ENCODE data around the gene MOB3A.
"Not testable (repeated sequence)": the region's sequence is repeated elsewhere in the genome, so short reads cannot be mapped to it uniquely, and the experiment has no call there.

Gene MOB3A

GRCh38 chr19:2108251-2109016, 12.3 kb upstream of the MOB3A start:
- DNase-seq (ENCODE audit: low read depth, low spot score) = no peak

GRCh38 chr19:2103045-2103707, 7.0 kb upstream of the MOB3A start:
- no peak for DNase-seq (ENCODE audit: low read depth, low spot score)

- no peak for DNase-seq (ENCODE audit: low read depth, low spot score)
Observed at GRCh38 chr19:2101417-2102335, 5.5 kb upstream of the MOB3A start.

GRCh38 chr19:2100719-2101061, 4.6 kb upstream of the MOB3A start:
- no peak for DNase-seq (ENCODE audit: low read depth, low spot score)

- DNase-seq (ENCODE audit: low read depth, low spot score) = no peak
Observed at GRCh38 chr19:2099937-2100718, 4.0 kb upstream of the MOB3A start.

GRCh38 chr19:2099054-2099501, 3.0 kb upstream of the MOB3A start:
- DNase-seq (ENCODE audit: low read depth, low spot score) = no peak

DNA sequence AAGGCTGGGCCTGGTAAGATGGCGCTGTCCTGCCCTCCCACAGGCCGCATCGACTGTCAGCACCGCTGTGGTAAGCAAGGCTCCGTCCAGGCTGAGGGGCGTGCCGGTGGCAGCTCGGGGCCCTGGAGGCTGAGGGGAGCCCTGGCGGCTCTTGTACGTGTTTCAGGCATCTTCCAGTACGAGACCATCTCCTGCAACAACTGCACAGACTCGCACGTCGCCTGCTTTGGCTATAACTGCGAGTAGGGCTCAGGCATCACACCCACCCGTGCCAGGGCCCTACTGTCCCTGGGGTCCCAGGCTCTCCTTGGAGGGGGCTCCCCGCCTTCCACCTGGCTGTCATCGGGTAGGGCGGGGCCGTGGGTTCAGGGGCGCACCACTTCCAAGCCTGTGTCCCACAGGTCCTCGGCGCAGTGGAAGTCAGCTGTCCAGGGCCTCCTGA, 1.8 kb upstream of the MOB3A start:
- DNase-seq (ENCODE audit: low read depth, low spot score) = no peak

DNA sequence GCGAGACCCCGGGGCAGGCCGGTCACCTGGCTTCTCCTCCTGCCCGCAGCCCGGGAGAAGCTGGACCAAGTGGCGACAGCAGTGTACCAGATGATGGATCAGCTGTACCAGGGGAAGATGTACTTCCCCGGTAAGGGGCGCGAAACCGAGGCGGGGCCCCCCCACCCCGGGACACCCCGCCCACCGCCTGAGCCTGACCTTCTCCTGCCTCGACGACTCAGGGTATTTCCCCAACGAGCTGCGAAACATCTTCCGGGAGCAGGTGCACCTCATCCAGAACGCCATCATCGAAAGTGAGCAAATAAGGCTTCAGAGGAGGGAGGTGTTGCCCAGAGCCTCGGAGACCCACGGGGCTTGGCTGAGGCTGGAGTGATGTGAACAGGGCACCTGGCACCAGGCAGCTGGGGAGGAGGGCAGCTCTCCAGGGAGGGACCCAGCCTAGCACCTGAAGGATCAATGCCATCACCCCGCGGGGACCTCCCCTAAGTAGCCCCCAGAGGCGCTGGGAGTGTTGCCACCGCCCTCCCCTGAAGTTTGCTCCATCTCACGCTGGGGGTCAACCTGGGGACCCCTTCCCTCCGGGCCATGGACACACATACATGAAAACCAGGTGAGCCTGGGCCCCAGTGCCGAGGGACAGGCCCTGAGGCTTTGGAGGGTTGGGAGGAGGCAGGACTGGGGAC, 1.2 kb upstream of the MOB3A start:
- no peak for DNase-seq (ENCODE audit: low read depth, low spot score)

GRCh38 chr19:2096480-2097202, 515 bp upstream of the MOB3A start, which contains the start of gene IZUMO4:
TSS of gene IZUMO4 (plus strand) at chr19:2096915. CDS start at chr19:2096946, 31 bp downstream.
- DNase-seq (ENCODE audit: low read depth, low spot score) = peak; percentile 99

- not testable (repeated sequence) for DNase-seq (ENCODE audit: low read depth, low spot score)
Observed at GRCh38 chr19:2091926-2092525, 4.1 kb downstream of the MOB3A start.

GRCh38 chr19:2089727-2090053, 6.4 kb downstream of the MOB3A start:
- DNase-seq (ENCODE audit: low read depth, low spot score) = no peak

DNA sequence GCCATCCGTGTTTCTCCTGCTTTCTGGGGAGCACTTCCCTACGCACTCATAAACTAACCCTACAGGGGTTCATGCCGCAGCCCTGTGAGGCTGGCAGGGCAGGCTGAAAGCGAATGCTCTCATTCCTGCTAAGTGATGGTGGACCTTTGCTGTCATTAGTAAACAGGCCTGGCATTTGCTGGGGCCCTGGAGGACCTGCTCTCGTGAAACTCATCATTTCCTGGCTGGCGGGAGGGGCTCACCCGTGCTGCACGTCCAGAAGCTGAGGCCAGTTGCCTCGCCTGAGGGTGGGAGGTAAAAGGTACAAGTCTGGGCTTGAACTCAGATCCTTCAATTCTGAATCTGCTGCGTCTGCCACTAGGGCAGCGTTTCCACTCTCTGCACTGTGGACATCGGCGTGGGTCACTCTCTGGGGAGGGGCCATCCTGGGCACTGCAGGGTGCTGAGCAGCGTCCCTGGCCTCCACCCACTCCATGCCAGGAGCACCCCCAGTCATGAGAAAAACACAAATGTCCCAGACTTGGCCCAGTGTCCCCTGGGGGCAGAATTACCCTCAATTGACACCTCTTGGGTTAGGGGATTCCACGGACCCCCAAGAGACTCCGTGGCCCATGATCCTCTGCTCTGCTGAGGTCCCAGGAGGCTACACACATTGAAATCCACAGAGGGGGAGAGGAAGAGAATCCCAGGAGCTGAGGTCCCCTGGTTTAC, 7.0 kb downstream of the MOB3A start:
- DNase-seq (ENCODE audit: low read depth, low spot score) = no peak

GRCh38 chr19:2087621-2088100, 8.5 kb downstream of the MOB3A start:
- DNase-seq (ENCODE audit: low read depth, low spot score) = no peak

DNA sequence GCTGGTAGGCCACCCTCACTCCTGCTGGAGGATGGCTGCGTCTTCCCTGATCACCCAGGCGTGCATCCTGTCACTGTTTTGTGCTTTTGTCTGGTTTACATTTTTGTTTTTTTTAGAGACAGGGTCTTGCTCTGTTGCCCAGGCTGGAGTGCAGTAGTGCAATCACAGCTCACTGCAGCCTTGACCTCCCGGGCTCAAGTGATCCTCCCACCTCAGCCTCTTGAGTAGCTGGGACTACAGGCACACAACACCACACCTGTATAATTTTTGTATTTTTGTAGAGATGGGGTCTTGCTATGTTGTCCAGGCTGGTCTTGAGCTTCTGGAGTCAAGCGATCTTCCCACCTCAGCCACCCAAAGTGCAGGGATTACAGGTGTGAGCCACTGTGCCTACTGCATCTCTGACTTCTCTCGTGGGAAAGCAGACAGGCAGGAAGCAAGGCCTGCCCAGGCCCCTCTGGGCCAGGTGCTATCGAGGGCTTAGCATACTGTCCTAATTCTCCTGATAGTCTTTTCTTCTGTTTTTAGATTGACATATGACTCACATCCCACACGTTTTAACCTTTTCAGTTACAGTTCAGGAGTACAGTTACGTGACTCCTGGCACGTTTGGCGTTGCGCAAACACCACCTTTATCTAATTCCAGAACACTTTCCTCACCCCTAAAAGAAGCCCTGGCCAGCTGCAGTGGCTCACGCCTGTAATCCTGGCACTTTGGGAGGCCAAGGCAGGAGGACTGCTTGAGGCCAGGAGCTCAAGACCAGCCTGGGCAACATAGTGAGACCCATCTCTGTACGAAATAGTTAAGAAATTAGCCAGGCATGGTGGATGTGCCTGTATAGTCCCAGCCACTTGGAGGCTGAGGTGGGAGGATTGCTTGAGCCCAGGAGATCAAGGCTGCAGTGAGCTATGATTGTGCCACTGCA, 9.2 kb downstream of the MOB3A start:
- DNase-seq (ENCODE audit: low read depth, low spot score) = not testable (repeated sequence)

DNA sequence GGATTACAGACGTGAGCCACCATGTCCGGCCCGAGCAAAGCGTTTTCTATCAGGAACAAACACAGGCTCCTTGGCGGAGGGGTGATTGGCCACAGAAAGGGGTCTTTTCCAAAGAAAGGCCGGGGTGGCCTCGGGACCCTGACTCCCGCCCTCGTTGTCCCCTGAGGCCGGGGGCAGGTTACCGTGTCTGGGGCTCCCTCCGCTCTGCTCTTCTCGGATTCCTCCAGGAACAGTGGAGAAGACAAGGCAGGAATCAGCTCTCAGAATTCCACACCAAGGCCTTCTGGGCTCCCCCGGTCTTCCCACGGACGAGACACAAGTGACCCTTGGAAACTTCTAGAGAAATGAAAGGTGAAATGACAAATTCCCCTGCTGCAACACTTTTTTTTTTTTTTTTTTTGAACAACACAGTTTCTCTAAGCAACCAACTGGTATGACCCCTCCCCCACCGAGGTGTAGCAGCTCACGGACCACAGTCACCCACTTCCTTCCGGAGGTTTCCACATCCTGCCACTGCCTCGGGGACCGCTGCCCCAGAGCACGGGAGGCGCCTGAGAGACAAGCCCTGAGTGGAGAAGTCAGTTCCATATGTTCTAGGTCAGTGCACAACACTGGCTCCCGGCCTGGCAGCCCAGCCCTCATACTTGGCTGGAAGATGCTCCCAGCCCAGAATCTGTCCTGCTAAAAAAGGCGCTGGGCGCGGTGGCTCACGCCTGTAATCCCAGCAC, 11.0 kb downstream of the MOB3A start:
- DNase-seq (ENCODE audit: low read depth, low spot score) = peak; percentile 81

DNA sequence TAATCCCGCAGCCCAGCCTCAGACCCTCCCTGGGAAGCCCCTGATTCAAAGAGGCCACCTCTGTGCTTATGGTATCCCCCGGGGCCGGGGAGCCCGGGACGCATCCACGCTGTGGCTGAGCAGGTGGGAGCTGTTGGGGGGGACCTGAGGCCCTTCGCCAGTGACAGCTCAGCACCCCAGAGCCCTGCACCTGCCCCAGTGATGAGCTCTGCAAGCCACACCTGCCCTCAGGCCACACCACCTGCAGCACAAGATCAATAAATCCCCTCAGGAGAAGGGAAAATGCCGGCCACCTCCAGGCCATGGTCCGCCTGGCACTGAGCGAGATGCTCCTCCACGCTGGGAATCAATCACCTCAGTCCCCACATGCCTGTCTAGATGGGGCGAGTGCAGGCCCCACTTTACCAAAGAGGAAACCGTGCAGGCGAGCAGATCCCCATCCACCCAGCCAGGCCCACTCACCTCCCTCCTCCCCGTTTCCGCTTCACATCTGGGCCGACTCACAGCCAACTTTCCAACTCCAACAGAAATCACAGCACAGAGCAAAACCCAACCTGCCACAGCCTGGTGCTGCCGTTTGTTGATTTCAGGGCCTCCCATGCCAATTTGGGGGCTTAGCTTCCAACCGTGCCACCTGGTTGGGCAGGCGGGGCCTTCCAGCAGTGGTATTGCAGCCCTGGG, 12.8 kb downstream of the MOB3A start:
- no peak for DNase-seq (ENCODE audit: low read depth, low spot score)

Data from activated naive CD8-positive, alpha-beta T cell treated with anti-CD3 and anti-CD28 coated beads, Interleukin-2, amount 50 U/mL, for 16 hours (primary cell).